Memory B cell (primary cell): ENCODE data around the gene ZNF598.
A peak's percentile ranks its signal among the peaks of the same experiment; 100 is the strongest.

Experiments used
- ATAC-seq: fragments of 150-1000 bp; cut with Tn5 transposase; 2 replicates; pipeline ENCODE4 v1.10.0; 2021; ENCODE audit warnings: low read depth, mild to moderate bottlenecking, moderate library complexity
- DNase-seq, 2 donors: peaks; one replicate each; pipeline ENCODE4 v3.0.0; 2022; ENCODE audit warnings: low spot score in 2 of 2
- H3K27ac Mint-ChIP-seq: one replicate; pipeline ENCODE4 v1.8.0; 2022; ENCODE audit warnings: mild to moderate bottlenecking, moderate library complexity, mixed read lengths
- H3K27me3 Mint-ChIP-seq: one replicate; pipeline ENCODE4 v1.8.0; 2022; ENCODE audit warnings: mixed read lengths
- H3K36me3 Mint-ChIP-seq: one replicate; pipeline ENCODE4 v1.8.0; 2022; ENCODE audit warnings: mild to moderate bottlenecking, mixed read lengths
- H3K4me1 Mint-ChIP-seq: one replicate; pipeline ENCODE4 v1.8.0; 2022; ENCODE audit warnings: mixed read lengths
- H3K4me3 Mint-ChIP-seq: one replicate; pipeline ENCODE4 v1.8.0; 2022; ENCODE audit warnings: mild to moderate bottlenecking, moderate library complexity, mixed read lengths
- H3K9me3 Mint-ChIP-seq: one replicate; pipeline ENCODE4 v1.8.0; 2022; ENCODE audit warnings: mixed read lengths

ZNF598 gene

GRCh38 chr16:1987198-1987597 is 22.4 kb downstream of the ZNF598 start:
- Mint-ChIP-seq H3K4me1 (peaks cover 24% of the 10 kb centered on the region), H3K9me3 (no peaks in the 10 kb centered on the region), H3K36me3 (peaks cover 10% of the 10 kb centered on the region), H3K27ac (no peak overlapping the region), H3K27me3 (peaks cover 6% of the 10 kb centered on the region), H3K4me3 (no peak overlapping the region)
- ATAC-seq: no peak
- no peak for DNase-seq

GRCh38 chr16:1985466-1986150 is 24.0 kb downstream of the ZNF598 start:
- DNase-seq (no peak), ATAC-seq (no peak)
- Mint-ChIP-seq H3K4me3 (peak overlapping the region; percentile 78), H3K27me3 (peaks cover 9% of the 10 kb centered on the region), H3K9me3 (no peaks in the 10 kb centered on the region), H3K27ac (no peak overlapping the region), H3K36me3 (peaks cover 10% of the 10 kb centered on the region), H3K4me1 (peaks cover 19% of the 10 kb centered on the region)

DNA sequence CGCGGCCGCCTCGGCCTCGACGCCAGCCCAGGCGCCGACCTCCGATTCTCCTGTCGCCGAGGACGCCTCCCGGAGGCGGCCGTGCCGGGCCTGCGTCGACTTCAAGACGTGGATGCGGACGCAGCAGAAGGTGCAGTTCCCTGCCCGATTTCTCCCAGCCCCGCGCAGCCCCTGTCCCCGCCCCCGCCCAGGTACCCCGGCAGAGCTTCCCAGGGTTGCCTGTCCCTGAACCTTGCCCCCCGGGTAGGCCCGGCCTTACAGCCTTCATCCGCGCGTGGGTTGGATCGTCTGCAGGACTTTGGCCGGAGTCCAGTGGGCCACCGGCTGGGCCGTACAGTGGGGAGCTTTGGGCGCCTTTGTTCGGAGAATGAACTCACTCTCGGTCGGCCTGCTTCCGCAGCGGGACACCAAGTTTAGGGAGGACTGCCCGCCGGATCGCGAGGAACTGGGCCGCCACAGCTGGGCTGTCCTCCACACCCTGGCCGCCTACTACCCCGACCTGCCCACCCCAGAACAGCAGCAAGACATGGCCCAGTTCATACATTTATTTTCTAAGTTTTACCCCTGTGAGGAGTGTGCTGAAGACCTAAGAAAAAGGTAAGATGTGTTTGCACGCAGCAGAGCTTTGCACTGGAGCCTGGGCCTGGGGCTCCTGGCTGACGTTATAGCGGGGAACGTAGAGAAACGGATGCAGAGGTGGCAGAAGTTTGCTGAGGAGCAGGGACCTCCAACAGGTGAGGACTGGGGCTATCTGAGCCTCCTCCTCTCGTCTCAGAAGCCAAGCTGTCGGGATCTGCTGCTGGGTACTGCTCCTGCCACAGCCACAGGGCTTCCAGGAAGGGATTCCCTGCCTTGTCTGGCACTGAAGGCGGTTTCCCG is 25.0 kb downstream of the ZNF598 start:
- DNase-seq (no peak), ATAC-seq (peak; percentile 25)
- peaks cover 19% of the 10 kb centered on the region for H3K4me1 Mint-ChIP-seq
- H3K9me3 Mint-ChIP-seq: no peaks in the 10 kb centered on the region
- peaks cover 9% of the 10 kb centered on the region for H3K27me3 Mint-ChIP-seq
- peak overlapping the region; percentile 74 for H3K27ac Mint-ChIP-seq
- peaks cover 10% of the 10 kb centered on the region for H3K36me3 Mint-ChIP-seq
- peak overlapping the region; percentile 78 for H3K4me3 Mint-ChIP-seq

DNA sequence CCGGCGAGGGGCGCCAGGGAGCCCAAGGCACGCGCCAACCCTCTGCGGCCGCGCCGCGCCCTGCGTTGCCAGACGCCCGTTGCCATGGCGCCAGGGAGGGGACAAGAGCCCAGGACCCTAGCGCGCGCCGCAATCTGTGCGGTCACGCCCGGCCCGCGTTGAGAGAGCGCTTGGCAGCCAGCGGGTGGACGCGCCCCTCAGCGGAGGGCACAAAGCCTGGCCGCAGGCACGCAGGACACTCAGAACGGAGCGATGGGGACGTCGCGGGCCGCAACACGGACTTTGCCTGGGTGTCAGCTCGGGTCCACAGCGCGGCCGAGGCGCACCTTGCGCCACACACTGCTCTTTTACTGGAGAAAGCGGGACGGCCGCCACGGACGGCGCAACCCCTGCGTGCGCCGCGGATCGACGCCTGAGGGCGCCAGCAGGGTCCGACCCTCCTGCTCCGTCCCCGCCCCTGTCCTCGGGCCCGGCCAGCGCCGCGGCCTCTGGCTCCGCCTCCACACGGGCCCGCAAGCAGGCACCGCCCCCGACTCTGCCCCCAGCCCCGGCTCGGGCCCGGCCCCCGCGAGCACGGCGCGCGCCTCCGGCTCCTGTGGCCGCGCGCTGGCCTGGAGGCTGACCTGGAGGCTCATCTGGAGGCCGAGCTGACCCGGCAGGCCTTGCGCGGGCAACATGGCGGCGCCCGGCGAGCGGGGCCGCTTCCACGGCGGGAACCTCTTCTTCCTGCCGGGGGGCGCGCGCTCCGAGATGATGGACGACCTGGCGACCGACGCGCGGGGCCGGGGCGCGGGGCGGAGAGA is 25.9 kb downstream of the ZNF598 start, which contains the start of gene GFER:
GFER (plus strand) TSS at position 650 of the 803 bp plus-strand sequence; CDS start at position 676, 26 bp downstream.
- H3K4me3 Mint-ChIP-seq: peak within 1 kb of the TSS; percentile 80
- peak; percentile 53 to 74 for DNase-seq
- no peaks in the 10 kb centered on the region for H3K9me3 Mint-ChIP-seq
- H3K36me3 Mint-ChIP-seq: peaks cover 12% of the 10 kb centered on the region
- peaks cover 15% of the 10 kb centered on the region for H3K4me1 Mint-ChIP-seq
- peak within 1 kb of the TSS; percentile 74 for H3K27ac Mint-ChIP-seq
- H3K27me3 Mint-ChIP-seq: peaks cover 9% of the 10 kb centered on the region
- peak; percentile 62 for ATAC-seq

DNA sequence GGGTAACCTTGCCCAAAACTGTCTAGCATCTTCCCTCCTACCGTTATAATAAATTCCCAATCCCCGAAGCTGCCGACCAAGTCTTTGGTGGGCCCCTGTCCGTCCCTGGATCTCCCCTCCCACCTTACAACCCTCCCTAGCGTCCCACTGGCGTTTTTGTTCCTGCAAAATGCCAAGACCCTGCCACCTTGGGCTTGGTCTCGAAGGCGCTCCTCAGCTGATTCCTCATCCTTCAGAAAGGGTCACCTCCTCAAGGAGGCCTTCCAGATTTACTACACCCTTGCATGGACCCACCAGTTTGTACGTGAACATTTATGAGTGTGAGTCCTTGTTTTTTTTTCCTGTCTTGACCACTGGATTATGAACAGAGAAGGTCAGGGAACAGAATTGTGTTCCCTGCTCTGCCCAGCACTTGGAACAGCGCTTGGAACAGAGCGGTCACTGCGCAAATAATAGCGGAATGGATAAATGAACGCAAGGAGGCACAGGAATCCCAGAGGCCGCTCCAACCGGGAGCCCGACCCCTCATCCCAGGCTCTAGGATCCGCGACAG is 26.6 kb downstream of the ZNF598 start:
- DNase-seq (no peak), ATAC-seq (no peak)
- H3K4me3 Mint-ChIP-seq: peak overlapping the region; percentile 80
- H3K9me3 Mint-ChIP-seq: no peaks in the 10 kb centered on the region
- peaks cover 13% of the 10 kb centered on the region for H3K4me1 Mint-ChIP-seq
- peaks cover 9% of the 10 kb centered on the region for H3K27me3 Mint-ChIP-seq
- H3K27ac Mint-ChIP-seq: no peak overlapping the region
- peaks cover 15% of the 10 kb centered on the region for H3K36me3 Mint-ChIP-seq

- Mint-ChIP-seq H3K27ac (no peak overlapping the region), H3K4me1 (peaks cover 13% of the 10 kb centered on the region)
Measured at GRCh38 chr16:1982013-1982433, 27.6 kb downstream of the ZNF598 start.

GRCh38 chr16:1981398-1981836 is 28.2 kb downstream of the ZNF598 start, which contains the start of gene NOXO1:
TSS of gene NOXO1 (minus strand) at chr16:1981469. CDS start at chr16:1981179, 290 bp downstream.
- Mint-ChIP-seq H3K4me3 (peak within 1 kb of the TSS; percentile 14), H3K36me3 (peaks cover 16% of the 10 kb centered on the region), H3K9me3 (no peaks in the 10 kb centered on the region), H3K4me1 (peaks cover 13% of the 10 kb centered on the region), H3K27ac (peak within 1 kb of the TSS; percentile 15), H3K27me3 (peaks cover 11% of the 10 kb centered on the region)
- DNase-seq: no peak
- ATAC-seq: peak; percentile 53

More at GRCh38 chr16:1982013-1982433, 27.6 kb downstream of the ZNF598 start:
- H3K27me3 Mint-ChIP-seq: peaks cover 11% of the 10 kb centered on the region
- H3K4me3 Mint-ChIP-seq: no peak overlapping the region
- DNase-seq (no peak), ATAC-seq (no peak)
- H3K9me3 Mint-ChIP-seq: no peaks in the 10 kb centered on the region
- peaks cover 22% of the 10 kb centered on the region for H3K36me3 Mint-ChIP-seq

GRCh38 chr16:1980770-1981087 is 28.9 kb downstream of the ZNF598 start:
- DNase-seq (no peak), ATAC-seq (no peak)
- Mint-ChIP-seq H3K36me3 (peaks cover 19% of the 10 kb centered on the region), H3K9me3 (no peaks in the 10 kb centered on the region), H3K4me1 (peaks cover 13% of the 10 kb centered on the region), H3K27me3 (peaks cover 11% of the 10 kb centered on the region), H3K4me3 (no peak overlapping the region), H3K27ac (no peak overlapping the region)

DNA sequence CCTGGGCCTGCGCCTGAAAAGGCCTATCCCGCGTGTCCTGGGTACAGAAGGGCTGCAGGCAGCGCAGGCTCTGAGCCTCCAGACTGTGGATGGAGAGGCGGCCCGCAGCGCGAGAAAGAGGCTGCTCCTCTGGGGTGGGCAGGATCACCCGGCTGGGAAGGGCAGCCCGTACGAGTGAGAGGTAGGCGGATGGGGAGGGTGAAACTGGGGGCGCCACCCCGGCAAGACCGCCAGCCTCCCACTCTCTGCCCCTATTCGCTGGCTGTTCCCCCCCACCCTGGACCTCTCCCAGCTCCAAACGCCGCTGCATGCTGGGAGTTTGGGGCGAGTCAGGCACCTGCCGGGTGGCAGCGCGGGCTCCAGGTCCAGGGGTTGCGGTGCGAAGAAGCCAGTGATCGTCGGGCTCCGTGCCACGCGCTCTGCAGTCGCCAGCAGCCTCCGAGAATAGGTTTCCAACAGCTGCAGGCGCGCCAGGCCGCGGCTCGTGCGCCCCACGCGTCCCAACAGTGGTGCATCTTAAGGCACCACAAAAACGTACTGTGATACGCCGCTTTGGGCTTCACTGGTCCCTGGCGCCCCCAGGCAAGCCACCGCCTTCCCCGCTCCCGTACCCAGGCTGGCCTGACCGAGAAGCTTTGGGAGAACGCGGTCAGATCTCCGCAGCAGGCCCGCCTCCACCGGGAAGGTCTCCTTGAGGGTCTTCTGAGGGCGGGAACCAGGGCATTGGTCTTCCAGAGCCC is 29.4 kb downstream of the ZNF598 start:
- H3K27ac Mint-ChIP-seq: no peak overlapping the region
- peaks cover 19% of the 10 kb centered on the region for H3K36me3 Mint-ChIP-seq

DNA sequence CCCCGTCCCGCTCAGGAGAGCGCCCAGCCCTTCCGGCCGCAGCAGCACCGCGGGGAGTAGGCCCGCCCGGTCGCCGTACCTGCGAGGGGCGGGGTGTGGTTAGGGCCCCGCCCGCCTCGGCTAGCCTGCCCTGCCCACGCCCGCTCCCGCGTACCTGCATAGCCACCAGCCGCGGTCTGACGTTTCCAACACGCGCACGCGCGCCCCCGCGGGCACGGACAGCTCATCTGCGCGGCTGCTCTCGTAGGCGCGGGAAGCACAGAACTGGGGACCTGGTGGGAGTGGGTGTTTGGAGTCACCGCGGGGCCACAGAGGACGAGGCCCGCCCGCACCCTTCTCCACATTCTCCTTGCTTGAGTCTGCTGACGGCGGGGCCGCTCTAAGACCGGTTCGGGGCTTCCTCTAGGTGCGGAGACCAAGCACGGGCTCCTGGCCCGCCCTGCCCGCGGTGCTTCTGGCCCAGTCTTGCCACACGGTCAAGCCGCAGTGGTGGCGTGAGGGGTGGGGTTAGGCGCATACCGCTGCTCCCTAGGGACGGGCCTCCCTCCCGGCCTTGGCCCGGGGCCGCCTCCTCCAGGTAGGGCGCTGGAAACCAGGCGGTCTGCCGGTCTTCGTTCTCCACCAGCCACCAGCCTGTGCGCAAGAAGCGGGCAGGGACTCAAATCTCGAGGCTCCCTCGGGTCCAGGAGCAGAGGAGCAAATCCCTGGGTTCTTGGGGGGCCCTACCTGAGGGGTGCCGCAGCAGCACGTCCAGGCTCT is 30.2 kb downstream of the ZNF598 start:
- no peaks in the 10 kb centered on the region for H3K9me3 Mint-ChIP-seq
- no peak overlapping the region for H3K27ac Mint-ChIP-seq
- peaks cover 11% of the 10 kb centered on the region for H3K27me3 Mint-ChIP-seq
- peaks cover 25% of the 10 kb centered on the region for H3K36me3 Mint-ChIP-seq
- no peak overlapping the region for H3K4me3 Mint-ChIP-seq
- H3K4me1 Mint-ChIP-seq: peaks cover 8% of the 10 kb centered on the region
- ATAC-seq (peak; percentile 16), DNase-seq (peak; percentile 27 to 37)

More for the DNA sequence above, 29.4 kb downstream of the ZNF598 start:
- H3K27me3 Mint-ChIP-seq: peaks cover 11% of the 10 kb centered on the region
- H3K9me3 Mint-ChIP-seq: no peaks in the 10 kb centered on the region
- H3K4me1 Mint-ChIP-seq: peaks cover 13% of the 10 kb centered on the region
- ATAC-seq (no peak), DNase-seq (no peak)
- H3K4me3 Mint-ChIP-seq: peak overlapping the region; percentile 14

- peaks cover 11% of the 10 kb centered on the region for H3K27me3 Mint-ChIP-seq
- H3K27ac Mint-ChIP-seq: no peak overlapping the region
- H3K4me1 Mint-ChIP-seq: peaks cover 8% of the 10 kb centered on the region
- no peak for ATAC-seq
- no peak overlapping the region for H3K4me3 Mint-ChIP-seq
- DNase-seq: no peak
- H3K9me3 Mint-ChIP-seq: no peaks in the 10 kb centered on the region
- peaks cover 25% of the 10 kb centered on the region for H3K36me3 Mint-ChIP-seq
Measured at GRCh38 chr16:1978476-1979120, 31.0 kb downstream of the ZNF598 start.

DNA sequence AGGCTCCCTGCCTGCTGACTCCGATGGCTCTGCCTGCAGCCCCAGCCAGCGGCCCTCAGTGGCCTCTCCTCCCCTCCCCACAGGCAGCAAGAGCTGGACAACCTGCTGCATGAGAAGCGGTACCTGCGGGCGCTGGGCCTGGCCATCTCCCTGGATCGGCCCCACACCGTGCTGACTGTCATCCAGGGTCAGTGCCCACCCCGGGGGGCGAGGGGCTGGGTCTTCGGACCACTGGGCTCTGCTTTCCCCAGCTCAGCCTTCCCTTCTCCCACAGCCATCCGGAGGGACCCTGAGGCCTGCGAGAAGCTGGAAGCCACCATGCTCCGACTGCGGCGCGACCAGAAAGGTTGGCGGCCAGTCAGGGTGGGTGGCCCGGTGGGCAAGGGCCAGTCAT is 31.7 kb downstream of the ZNF598 start:
- Mint-ChIP-seq H3K27me3 (peaks cover 11% of the 10 kb centered on the region), H3K27ac (no peak overlapping the region), H3K4me1 (peaks cover 6% of the 10 kb centered on the region), H3K9me3 (no peaks in the 10 kb centered on the region), H3K4me3 (no peak overlapping the region), H3K36me3 (peaks cover 28% of the 10 kb centered on the region)
- ATAC-seq (no peak), DNase-seq (no peak)
